WTC11 (cell line): ENCODE measurements around the gene UVRAG. TPM values are rescaled to one million over a fixed set of nuclear protein-coding genes. Genes with fewer than 3 reads are reported as not detected.

Experiments used
- ATAC-seq: fragments of 200-7000 bp; cut with Tn5 transposase; 2 replicates; pipeline ENCODE4 v1.10.0; 2021; ENCODE audit warnings: mild to moderate bottlenecking, moderate library complexity
- CTCF ChIA-PET: fragments of 300-600 bp; sonication (Branson Sonifier 250); formaldehyde crosslinking; loops from one replicate; lab custom pipeline; 2021; ENCODE audit warnings: antibody characterized with exemption; lab: Charles Lee
- POLR2A ChIA-PET: fragments of 350-600 bp; sonication (Branson Sonifier 250); formaldehyde crosslinking; loops from one replicate; lab custom pipeline; 2021; ENCODE audit warnings: antibody characterized with exemption; lab: Charles Lee
- DNase-seq: peaks from one replicate; pipeline ENCODE4 v3.0.0; 2021; ENCODE audit warnings: low spot score
- H3K27ac Mint-ChIP-seq: 2 replicates; pipeline ENCODE4 v1.8.0; 2021; ENCODE audit warnings: mixed read lengths
- H3K27me3 Mint-ChIP-seq: 2 replicates; pipeline ENCODE4 v1.8.0; 2021; ENCODE audit warnings: low read depth, mild to moderate bottlenecking, moderate library complexity, mixed read lengths
- H3K36me3 Mint-ChIP-seq: 2 replicates; pipeline ENCODE4 v1.8.0; 2021; ENCODE audit warnings: mixed read lengths
- H3K4me1 Mint-ChIP-seq: 2 replicates; pipeline ENCODE4 v1.8.0; 2022; ENCODE audit warnings: mixed read lengths
- H3K4me3 Mint-ChIP-seq: 2 replicates; pipeline ENCODE4 v1.8.0; 2021; ENCODE audit warnings: mild to moderate bottlenecking, moderate library complexity, mixed read lengths
- H3K9me3 Mint-ChIP-seq: 2 replicates; pipeline ENCODE4 v1.8.0; 2021; ENCODE audit warnings: mixed read lengths
- CBFB ChIP-seq: sonication (generic); formaldehyde crosslinking; IDR thresholded peaks from 2 replicates; pipeline ENCODE4 v1.8.1; 2022; ENCODE audit warnings: mild to moderate bottlenecking, low read depth, missing genetic modification reagents
- ETV6 ChIP-seq: sonication (generic); formaldehyde crosslinking; IDR thresholded peaks from 2 replicates; pipeline ENCODE4 v1.8.1; 2022; ENCODE audit warnings: mild to moderate bottlenecking, missing genetic modification reagents
- GABPB1 ChIP-seq: sonication (generic); formaldehyde crosslinking; IDR thresholded peaks from 2 replicates; pipeline ENCODE4 v1.8.1; 2023; ENCODE audit warnings: mild to moderate bottlenecking, missing genetic modification reagents
- JAZF1 ChIP-seq: fragments of 250-450 bp; sonication (Bioruptor Pico); IDR thresholded peaks from 2 replicates; pipeline ENCODE4 v1.9.0; 2021; ENCODE audit warnings: moderate library complexity, mild to moderate bottlenecking, inconsistent platforms
- NFE2L1 ChIP-seq: sonication (generic); formaldehyde crosslinking; IDR thresholded peaks from 2 replicates; pipeline ENCODE4 v1.8.1; 2023; ENCODE audit warnings: missing genetic modification reagents
- NFYB ChIP-seq: sonication (generic); formaldehyde crosslinking; conservative IDR thresholded peaks from 2 replicates; pipeline ENCODE4 v1.8.0; 2022; ENCODE audit warnings: low read depth, missing genetic modification reagents
- RELA ChIP-seq: sonication (generic); formaldehyde crosslinking; IDR thresholded peaks from 2 replicates; pipeline ENCODE4 v1.8.1; 2022; ENCODE audit warnings: missing genetic modification reagents, mild to moderate bottlenecking, borderline replicate concordance
- TCF7 ChIP-seq: sonication (generic); formaldehyde crosslinking; IDR thresholded peaks from 2 replicates; pipeline ENCODE4 v1.8.0; 2022; ENCODE audit warnings: mild to moderate bottlenecking, low read depth, missing genetic modification reagents, moderate library complexity
- ZBTB21 ChIP-seq: sonication (generic); formaldehyde crosslinking; IDR thresholded peaks from 2 replicates; pipeline ENCODE4 v1.8.1; 2023; ENCODE audit warnings: mild to moderate bottlenecking, missing genetic modification reagents, borderline replicate concordance
- ZNF121 ChIP-seq: sonication (generic); formaldehyde crosslinking; IDR thresholded peaks from 2 replicates; pipeline ENCODE4 v1.8.0; 2023; ENCODE audit warnings: missing genetic modification reagents
- total RNA-seq: library from RNA; stranded (reverse); gene quantifications from 3 replicates; pipeline ENCODE4 v1.2.3, GENCODE V29; 2021
- TF ChIP-seq, protein P1 (sequence below): fragments of 250-450 bp; sonication (Bioruptor Pico); IDR thresholded peaks from 2 replicates; pipeline ENCODE4 v1.9.0; 2021; ENCODE audit warnings: moderate library complexity, mild to moderate bottlenecking, inconsistent platforms, borderline replicate concordance
- TF ChIP-seq, protein P2 (sequence below): sonication (generic); formaldehyde crosslinking; IDR thresholded peaks from 2 replicates; pipeline ENCODE4 v1.8.1; 2022; ENCODE audit warnings: mild to moderate bottlenecking, missing genetic modification reagents, moderate library complexity, borderline replicate concordance
- TF ChIP-seq, protein P3 (sequence below): sonication (generic); formaldehyde crosslinking; IDR thresholded peaks from 2 replicates; pipeline ENCODE4 v1.8.0; 2022; ENCODE audit warnings: mild to moderate bottlenecking, missing genetic modification reagents
- TF ChIP-seq, protein P4 (sequence below): sonication (generic); formaldehyde crosslinking; IDR thresholded peaks from 2 replicates; pipeline ENCODE4 v1.8.0; 2022; ENCODE audit warnings: missing genetic modification reagents
- TF ChIP-seq, protein P5 (sequence below): sonication (generic); formaldehyde crosslinking; IDR thresholded peaks from 2 replicates; pipeline ENCODE4 v1.8.1; 2023; ENCODE audit warnings: mild to moderate bottlenecking, missing genetic modification reagents, moderate library complexity
- TF ChIP-seq, protein P6 (sequence below): fragments of 250-450 bp; sonication (Bioruptor Pico); IDR thresholded peaks from 2 replicates; pipeline ENCODE4 v1.9.0; 2021; ENCODE audit warnings: mild to moderate bottlenecking, borderline replicate concordance
- TF ChIP-seq, protein P7 (sequence below): sonication (generic); formaldehyde crosslinking; IDR thresholded peaks from 2 replicates; pipeline ENCODE4 v1.8.0; 2022; ENCODE audit warnings: mild to moderate bottlenecking, missing genetic modification reagents
- TF ChIP-seq, protein P8 (sequence below): sonication (generic); formaldehyde crosslinking; IDR thresholded peaks from 2 replicates; pipeline ENCODE4 v1.8.1; 2022; ENCODE audit warnings: low read depth, missing genetic modification reagents, borderline replicate concordance

Gene UVRAG
- total RNA-seq, 1 experiment from 2014 or later = 14.5 TPM

DNA sequence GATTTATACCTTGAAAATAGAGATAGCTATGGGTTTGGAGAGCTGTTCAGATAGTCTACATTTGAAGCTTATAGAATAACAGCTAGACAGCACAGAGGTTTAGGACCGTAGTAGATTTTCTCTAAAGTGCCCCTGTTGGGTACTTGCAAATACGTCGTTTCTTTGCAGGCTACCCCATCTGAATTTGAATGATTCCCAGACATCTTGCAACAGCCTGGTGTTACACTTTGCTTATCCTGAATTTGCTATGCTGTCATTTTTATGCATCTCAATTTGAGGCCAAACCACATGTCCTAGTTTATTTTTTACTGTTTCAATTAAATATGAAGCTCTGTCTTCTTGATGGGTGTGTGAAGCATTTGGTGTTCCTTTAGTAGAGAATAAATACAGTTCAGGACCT lies 249.2 kb downstream of the UVRAG start (continued):
- TF ChIP-seq, protein P1, sequence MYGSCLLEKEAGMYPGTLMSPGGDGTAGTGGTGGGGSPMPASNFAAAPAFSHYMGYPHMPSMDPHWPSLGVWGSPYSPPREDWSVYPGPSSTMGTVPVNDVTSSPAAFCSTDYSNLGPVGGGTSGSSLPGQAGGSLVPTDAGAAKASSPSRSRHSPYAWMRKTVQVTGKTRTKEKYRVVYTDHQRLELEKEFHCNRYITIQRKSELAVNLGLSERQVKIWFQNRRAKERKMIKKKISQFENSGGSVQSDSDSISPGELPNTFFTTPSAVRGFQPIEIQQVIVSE (CRISPR knock-in tag) = no peak
- TF ChIP-seq, protein P2, sequence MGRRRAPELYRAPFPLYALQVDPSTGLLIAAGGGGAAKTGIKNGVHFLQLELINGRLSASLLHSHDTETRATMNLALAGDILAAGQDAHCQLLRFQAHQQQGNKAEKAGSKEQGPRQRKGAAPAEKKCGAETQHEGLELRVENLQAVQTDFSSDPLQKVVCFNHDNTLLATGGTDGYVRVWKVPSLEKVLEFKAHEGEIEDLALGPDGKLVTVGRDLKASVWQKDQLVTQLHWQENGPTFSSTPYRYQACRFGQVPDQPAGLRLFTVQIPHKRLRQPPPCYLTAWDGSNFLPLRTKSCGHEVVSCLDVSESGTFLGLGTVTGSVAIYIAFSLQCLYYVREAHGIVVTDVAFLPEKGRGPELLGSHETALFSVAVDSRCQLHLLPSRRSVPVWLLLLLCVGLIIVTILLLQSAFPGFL = no peak
- TF ChIP-seq ZBTB21 (CRISPR knock-in tag) = no peak

DNA sequence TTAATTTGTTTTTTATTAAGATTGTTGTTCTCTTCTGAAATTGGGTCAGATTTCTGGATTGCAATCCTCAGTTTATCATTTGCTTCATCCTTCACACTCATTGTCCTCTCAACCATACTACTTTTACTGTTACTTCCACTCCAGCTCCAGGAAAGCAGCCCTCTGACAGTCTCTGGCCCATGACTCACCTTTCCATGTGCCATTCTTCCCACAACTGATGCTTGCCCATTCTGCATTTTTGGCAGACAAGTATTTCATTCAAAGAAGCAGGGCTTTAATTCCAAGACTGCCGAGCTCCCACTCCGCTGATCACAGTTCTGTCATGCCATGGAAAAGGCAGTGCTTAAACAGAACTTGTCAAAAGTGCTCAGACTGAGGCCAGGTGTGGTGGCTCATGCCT lies 252.1 kb downstream of the UVRAG start:
- H3K27me3 Mint-ChIP-seq = no peaks in the 10 kb centered on the region
- no peak overlapping the region for H3K27ac Mint-ChIP-seq
- CTCF ChIA-PET = interaction anchor here (1.4 kb wide), 1 partner anchor 85 kb away, joined by 3 read pairs; no protein-coding TSS in a partner anchor
- peaks cover 44% of the 10 kb centered on the region for H3K4me1 Mint-ChIP-seq
- ATAC-seq = no peak
- no peak overlapping the region for H3K4me3 Mint-ChIP-seq
- DNase-seq = no peak
- TF ChIP-seq ETV6 (CRISPR knock-in tag) (no peak), GABPB1 (CRISPR knock-in tag) (no peak), JAZF1 (CRISPR knock-in tag) (no peak)
- no peaks in the 10 kb centered on the region for H3K9me3 Mint-ChIP-seq
- POLR2A ChIA-PET = no interaction called here
- peaks cover 10% of the 10 kb centered on the region for H3K36me3 Mint-ChIP-seq

DNA sequence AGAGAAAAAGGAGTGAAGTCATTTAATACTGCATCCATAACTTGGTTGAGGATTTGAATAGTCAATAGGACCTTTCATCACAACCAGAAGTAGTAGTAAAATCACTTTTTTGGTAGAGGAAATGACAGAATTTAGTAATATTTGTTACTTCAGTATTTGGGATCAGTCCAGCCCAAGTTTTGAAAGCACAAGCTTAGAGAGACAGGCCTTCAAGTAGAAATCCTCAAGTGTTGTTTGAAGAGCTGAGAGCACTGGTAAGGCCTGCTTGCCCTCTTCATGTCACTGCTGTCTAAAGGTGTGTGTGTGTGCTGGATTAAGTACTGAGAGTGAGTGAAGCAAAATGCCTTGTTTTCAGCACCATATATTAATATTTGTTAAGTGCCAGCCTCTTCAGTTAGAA lies 254.0 kb downstream of the UVRAG start:
- ChIA-PET POLR2A (no interaction called here), CTCF (interaction anchor here (0.6 kb wide), 1 partner anchor 306 kb away, joined by 3 read pairs; no protein-coding TSS in a partner anchor)
- Mint-ChIP-seq H3K27me3 (no peaks in the 10 kb centered on the region), H3K4me1 (peaks cover 28% of the 10 kb centered on the region), H3K9me3 (no peaks in the 10 kb centered on the region), H3K4me3 (no peak overlapping the region), H3K27ac (no peak overlapping the region), H3K36me3 (peaks cover 9% of the 10 kb centered on the region)
- ATAC-seq (no peak), DNase-seq (no peak)
- TF ChIP-seq RELA (no peak), NFE2L1 (CRISPR knock-in tag) (no peak), NFYB (CRISPR knock-in tag) (no peak), TCF7 (CRISPR knock-in tag) (no peak), CBFB (CRISPR knock-in tag) (no peak), ZNF121 (CRISPR knock-in tag) (no peak)
- TF ChIP-seq, protein P3, sequence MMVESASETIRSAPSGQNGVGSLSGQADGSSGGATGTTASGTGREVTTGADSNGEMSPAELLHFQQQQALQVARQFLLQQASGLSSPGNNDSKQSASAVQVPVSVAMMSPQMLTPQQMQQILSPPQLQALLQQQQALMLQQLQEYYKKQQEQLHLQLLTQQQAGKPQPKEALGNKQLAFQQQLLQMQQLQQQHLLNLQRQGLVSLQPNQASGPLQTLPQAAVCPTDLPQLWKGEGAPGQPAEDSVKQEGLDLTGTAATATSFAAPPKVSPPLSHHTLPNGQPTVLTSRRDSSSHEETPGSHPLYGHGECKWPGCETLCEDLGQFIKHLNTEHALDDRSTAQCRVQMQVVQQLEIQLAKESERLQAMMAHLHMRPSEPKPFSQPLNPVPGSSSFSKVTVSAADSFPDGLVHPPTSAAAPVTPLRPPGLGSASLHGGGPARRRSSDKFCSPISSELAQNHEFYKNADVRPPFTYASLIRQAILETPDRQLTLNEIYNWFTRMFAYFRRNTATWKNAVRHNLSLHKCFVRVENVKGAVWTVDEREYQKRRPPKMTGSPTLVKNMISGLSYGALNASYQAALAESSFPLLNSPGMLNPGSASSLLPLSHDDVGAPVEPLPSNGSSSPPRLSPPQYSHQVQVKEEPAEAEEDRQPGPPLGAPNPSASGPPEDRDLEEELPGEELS (CRISPR knock-in tag) = no peak
- TF ChIP-seq, protein P4, sequence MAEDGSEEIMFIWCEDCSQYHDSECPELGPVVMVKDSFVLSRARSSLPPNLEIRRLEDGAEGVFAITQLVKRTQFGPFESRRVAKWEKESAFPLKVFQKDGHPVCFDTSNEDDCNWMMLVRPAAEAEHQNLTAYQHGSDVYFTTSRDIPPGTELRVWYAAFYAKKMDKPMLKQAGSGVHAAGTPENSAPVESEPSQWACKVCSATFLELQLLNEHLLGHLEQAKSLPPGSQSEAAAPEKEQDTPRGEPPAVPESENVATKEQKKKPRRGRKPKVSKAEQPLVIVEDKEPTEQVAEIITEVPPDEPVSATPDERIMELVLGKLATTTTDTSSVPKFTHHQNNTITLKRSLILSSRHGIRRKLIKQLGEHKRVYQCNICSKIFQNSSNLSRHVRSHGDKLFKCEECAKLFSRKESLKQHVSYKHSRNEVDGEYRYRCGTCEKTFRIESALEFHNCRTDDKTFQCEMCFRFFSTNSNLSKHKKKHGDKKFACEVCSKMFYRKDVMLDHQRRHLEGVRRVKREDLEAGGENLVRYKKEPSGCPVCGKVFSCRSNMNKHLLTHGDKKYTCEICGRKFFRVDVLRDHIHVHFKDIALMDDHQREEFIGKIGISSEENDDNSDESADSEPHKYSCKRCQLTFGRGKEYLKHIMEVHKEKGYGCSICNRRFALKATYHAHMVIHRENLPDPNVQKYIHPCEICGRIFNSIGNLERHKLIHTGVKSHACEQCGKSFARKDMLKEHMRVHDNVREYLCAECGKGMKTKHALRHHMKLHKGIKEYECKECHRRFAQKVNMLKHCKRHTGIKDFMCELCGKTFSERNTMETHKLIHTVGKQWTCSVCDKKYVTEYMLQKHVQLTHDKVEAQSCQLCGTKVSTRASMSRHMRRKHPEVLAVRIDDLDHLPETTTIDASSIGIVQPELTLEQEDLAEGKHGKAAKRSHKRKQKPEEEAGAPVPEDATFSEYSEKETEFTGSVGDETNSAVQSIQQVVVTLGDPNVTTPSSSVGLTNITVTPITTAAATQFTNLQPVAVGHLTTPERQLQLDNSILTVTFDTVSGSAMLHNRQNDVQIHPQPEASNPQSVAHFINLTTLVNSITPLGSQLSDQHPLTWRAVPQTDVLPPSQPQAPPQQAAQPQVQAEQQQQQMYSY = no peak
- TF ChIP-seq, protein P5, sequence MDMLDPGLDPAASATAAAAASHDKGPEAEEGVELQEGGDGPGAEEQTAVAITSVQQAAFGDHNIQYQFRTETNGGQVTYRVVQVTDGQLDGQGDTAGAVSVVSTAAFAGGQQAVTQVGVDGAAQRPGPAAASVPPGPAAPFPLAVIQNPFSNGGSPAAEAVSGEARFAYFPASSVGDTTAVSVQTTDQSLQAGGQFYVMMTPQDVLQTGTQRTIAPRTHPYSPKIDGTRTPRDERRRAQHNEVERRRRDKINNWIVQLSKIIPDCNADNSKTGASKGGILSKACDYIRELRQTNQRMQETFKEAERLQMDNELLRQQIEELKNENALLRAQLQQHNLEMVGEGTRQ (CRISPR knock-in tag) = no peak
- TF ChIP-seq, protein P6, sequence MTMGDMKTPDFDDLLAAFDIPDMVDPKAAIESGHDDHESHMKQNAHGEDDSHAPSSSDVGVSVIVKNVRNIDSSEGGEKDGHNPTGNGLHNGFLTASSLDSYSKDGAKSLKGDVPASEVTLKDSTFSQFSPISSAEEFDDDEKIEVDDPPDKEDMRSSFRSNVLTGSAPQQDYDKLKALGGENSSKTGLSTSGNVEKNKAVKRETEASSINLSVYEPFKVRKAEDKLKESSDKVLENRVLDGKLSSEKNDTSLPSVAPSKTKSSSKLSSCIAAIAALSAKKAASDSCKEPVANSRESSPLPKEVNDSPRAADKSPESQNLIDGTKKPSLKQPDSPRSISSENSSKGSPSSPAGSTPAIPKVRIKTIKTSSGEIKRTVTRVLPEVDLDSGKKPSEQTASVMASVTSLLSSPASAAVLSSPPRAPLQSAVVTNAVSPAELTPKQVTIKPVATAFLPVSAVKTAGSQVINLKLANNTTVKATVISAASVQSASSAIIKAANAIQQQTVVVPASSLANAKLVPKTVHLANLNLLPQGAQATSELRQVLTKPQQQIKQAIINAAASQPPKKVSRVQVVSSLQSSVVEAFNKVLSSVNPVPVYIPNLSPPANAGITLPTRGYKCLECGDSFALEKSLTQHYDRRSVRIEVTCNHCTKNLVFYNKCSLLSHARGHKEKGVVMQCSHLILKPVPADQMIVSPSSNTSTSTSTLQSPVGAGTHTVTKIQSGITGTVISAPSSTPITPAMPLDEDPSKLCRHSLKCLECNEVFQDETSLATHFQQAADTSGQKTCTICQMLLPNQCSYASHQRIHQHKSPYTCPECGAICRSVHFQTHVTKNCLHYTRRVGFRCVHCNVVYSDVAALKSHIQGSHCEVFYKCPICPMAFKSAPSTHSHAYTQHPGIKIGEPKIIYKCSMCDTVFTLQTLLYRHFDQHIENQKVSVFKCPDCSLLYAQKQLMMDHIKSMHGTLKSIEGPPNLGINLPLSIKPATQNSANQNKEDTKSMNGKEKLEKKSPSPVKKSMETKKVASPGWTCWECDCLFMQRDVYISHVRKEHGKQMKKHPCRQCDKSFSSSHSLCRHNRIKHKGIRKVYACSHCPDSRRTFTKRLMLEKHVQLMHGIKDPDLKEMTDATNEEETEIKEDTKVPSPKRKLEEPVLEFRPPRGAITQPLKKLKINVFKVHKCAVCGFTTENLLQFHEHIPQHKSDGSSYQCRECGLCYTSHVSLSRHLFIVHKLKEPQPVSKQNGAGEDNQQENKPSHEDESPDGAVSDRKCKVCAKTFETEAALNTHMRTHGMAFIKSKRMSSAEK (CRISPR knock-in tag) = no peak
- TF ChIP-seq, protein P7, sequence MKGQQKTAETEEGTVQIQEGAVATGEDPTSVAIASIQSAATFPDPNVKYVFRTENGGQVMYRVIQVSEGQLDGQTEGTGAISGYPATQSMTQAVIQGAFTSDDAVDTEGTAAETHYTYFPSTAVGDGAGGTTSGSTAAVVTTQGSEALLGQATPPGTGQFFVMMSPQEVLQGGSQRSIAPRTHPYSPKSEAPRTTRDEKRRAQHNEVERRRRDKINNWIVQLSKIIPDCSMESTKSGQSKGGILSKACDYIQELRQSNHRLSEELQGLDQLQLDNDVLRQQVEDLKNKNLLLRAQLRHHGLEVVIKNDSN (CRISPR knock-in tag) = no peak
- TF ChIP-seq, protein P8, sequence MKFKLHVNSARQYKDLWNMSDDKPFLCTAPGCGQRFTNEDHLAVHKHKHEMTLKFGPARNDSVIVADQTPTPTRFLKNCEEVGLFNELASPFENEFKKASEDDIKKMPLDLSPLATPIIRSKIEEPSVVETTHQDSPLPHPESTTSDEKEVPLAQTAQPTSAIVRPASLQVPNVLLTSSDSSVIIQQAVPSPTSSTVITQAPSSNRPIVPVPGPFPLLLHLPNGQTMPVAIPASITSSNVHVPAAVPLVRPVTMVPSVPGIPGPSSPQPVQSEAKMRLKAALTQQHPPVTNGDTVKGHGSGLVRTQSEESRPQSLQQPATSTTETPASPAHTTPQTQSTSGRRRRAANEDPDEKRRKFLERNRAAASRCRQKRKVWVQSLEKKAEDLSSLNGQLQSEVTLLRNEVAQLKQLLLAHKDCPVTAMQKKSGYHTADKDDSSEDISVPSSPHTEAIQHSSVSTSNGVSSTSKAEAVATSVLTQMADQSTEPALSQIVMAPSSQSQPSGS (CRISPR knock-in tag) = no peak
